Uterus (tissue), 2 donors: ENCODE results near the gene MAMDC4.

Experiments used
- CTCF ChIP-seq, 4 experiments: fragments of 200-600 bp in 2 of 4; fragments of 450-650 bp in 2 of 4; sonication (generic) in 2 of 4; IDR thresholded peaks; one replicate each; pipeline ENCODE4 v1.5.1; 2016 to 2019; ENCODE audit warnings: antibody characterized with exemption in 4 of 4, mild to moderate bottlenecking in 2 of 4, moderate library complexity in 1 of 4
- POLR2A ChIP-seq, 2 donors: fragments of 450-650 bp; IDR thresholded peaks; one replicate each; pipeline ENCODE4 v1.6.1; 2016; ENCODE audit warnings: antibody characterized with exemption in 2 of 2, mild to moderate bottlenecking in 1 of 2, moderate library complexity in 1 of 2

GRCh38 chr9:136824496-136825225 lies 27.5 kb upstream of the MAMDC4 start:
- TF ChIP-seq POLR2A (IDR thresholded peaks at IDR 0.05), result no peak
- no peak for TF ChIP-seq CTCF (IDR thresholded peaks at IDR 0.05)
